Measurements from ENCODE around the gene VAMP1. TPM values are rescaled to one million over a fixed set of nuclear protein-coding genes. Genes with fewer than 3 reads are reported as not detected.

Gene VAMP1
- total and polyA plus RNA-seq, 10 of the 15 experiments (the other 5 are each of a cell fraction or from before 2014, with no cell fraction given): 4.8 to 123 (median 27.5) TPM

DNA sequence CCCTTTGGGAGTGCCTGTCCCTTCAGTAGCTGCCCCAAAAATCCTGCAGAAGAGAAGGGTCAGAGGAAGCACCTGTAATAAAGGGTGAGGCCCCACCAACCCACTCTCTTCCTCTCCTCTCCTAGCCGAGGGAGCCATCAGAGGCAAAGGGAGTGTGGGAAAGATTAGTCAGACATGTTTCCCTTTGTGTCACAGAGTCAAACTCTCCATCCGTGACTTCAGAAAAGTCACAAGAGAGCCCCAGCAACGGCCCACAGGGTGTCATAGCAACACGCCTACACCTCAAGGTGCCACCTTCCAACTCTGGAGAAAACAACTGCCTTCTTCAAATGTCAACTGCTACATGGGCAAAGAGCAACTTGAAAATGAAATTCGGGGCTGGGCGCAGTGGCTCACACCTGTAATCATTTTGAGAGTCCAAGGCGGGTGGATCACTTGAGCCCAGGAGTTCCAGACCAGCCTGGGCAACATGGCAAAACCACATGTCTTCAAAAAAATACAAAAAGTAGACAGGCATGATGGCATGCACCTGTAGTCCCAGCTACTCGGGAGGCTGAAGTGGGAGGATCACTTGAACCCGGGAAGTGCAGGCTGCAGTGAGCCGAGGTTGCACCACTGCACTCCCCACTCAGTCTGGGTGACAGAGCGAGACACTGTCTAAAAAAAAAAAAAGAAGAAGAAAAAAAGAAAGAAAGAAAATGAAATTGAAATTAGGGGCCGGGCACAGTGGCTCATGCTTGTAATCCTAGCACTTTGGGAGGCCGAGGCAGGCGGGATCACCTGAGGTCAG is 43.4 kb downstream of the VAMP1 start (continued):
- TF ChIP-seq CEBPB (IDR thresholded peaks at IDR 0.05; ENCODE audit: borderline replicate concordance in 1 of 2, low read depth in 2 of 2, low read length in 2 of 2) (0 out of 4 replicates have a peak, but pooled peaks of 1 of the 2 experiments have one; percentile 34), JUNB (IDR thresholded peaks at IDR 0.05) (peak; percentile 75), ZBED1 (IDR thresholded peaks at IDR 0.05; ENCODE audit: borderline replicate concordance) (no peak), SP1 (IDR thresholded peaks at IDR 0.05; ENCODE audit: low read depth, low read length) (peak; percentile 44), RAD21 (IDR thresholded peaks at IDR 0.05; ENCODE audit: insufficient read depth, low read depth, low read length) (0 out of 2 replicates have a peak, but pooled peaks have one; percentile 16), EP300 (IDR thresholded peaks at IDR 0.05; ENCODE audit: borderline replicate concordance in 1 of 2, control insufficient read depth in 1 of 2, low read depth in 2 of 2, low read length in 2 of 2) (peak; percentile 78 to 87), YY1 (IDR thresholded peaks at IDR 0.05; ENCODE audit: low read depth, low read length) (peak; percentile 88), NFIC (IDR thresholded peaks at IDR 0.05; ENCODE audit: low read depth, low read length) (peak; percentile 81), SPI1 (IDR thresholded peaks at IDR 0.05; ENCODE audit: borderline replicate concordance, insufficient read depth, low read depth, low read length) (peak; percentile 45; the same call in 1 of the 2 replicates), HDGF (IDR thresholded peaks at IDR 0.05) (no peak; the same call in 1 of the 2 replicates), SUPT20H (IDR thresholded peaks at IDR 0.05; ENCODE audit: borderline replicate concordance, control insufficient read depth, low read depth, low read length) (no peak), HDAC2 (IDR thresholded peaks at IDR 0.05) (no peak), NR2F1 (conservative IDR thresholded peaks at IDR 0.05) (peak; percentile 69; the same call in 1 of the 2 replicates), SMAD5 (IDR thresholded peaks at IDR 0.05; ENCODE audit: low read depth) (peak; percentile 16; the same call in 1 of the 2 replicates), IRF4 (IDR thresholded peaks at IDR 0.05; ENCODE audit: low read depth, low read length) (peak; percentile 42; the same call in 1 of the 2 replicates)
- TF ChIP-seq, protein P1, sequence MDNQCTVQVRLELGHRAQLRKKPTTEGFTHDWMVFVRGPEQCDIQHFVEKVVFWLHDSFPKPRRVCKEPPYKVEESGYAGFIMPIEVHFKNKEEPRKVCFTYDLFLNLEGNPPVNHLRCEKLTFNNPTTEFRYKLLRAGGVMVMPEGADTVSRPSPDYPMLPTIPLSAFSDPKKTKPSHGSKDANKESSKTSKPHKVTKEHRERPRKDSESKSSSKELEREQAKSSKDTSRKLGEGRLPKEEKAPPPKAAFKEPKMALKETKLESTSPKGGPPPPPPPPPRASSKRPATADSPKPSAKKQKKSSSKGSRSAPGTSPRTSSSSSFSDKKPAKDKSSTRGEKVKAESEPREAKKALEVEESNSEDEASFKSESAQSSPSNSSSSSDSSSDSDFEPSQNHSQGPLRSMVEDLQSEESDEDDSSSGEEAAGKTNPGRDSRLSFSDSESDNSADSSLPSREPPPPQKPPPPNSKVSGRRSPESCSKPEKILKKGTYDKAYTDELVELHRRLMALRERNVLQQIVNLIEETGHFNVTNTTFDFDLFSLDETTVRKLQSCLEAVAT (IDR thresholded peaks at IDR 0.05): peak; percentile 85
- TF ChIP-seq, protein P2, sequence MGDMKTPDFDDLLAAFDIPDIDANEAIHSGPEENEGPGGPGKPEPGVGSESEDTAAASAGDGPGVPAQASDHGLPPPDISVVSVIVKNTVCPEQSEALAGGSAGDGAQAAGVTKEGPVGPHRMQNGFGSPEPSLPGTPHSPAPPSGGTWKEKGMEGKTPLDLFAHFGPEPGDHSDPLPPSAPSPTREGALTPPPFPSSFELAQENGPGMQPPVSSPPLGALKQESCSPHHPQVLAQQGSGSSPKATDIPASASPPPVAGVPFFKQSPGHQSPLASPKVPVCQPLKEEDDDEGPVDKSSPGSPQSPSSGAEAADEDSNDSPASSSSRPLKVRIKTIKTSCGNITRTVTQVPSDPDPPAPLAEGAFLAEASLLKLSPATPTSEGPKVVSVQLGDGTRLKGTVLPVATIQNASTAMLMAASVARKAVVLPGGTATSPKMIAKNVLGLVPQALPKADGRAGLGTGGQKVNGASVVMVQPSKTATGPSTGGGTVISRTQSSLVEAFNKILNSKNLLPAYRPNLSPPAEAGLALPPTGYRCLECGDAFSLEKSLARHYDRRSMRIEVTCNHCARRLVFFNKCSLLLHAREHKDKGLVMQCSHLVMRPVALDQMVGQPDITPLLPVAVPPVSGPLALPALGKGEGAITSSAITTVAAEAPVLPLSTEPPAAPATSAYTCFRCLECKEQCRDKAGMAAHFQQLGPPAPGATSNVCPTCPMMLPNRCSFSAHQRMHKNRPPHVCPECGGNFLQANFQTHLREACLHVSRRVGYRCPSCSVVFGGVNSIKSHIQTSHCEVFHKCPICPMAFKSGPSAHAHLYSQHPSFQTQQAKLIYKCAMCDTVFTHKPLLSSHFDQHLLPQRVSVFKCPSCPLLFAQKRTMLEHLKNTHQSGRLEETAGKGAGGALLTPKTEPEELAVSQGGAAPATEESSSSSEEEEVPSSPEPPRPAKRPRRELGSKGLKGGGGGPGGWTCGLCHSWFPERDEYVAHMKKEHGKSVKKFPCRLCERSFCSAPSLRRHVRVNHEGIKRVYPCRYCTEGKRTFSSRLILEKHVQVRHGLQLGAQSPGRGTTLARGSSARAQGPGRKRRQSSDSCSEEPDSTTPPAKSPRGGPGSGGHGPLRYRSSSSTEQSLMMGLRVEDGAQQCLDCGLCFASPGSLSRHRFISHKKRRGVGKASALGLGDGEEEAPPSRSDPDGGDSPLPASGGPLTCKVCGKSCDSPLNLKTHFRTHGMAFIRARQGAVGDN (IDR thresholded peaks at IDR 0.05): peak; percentile 85
- TF ChIP-seq, protein P3, sequence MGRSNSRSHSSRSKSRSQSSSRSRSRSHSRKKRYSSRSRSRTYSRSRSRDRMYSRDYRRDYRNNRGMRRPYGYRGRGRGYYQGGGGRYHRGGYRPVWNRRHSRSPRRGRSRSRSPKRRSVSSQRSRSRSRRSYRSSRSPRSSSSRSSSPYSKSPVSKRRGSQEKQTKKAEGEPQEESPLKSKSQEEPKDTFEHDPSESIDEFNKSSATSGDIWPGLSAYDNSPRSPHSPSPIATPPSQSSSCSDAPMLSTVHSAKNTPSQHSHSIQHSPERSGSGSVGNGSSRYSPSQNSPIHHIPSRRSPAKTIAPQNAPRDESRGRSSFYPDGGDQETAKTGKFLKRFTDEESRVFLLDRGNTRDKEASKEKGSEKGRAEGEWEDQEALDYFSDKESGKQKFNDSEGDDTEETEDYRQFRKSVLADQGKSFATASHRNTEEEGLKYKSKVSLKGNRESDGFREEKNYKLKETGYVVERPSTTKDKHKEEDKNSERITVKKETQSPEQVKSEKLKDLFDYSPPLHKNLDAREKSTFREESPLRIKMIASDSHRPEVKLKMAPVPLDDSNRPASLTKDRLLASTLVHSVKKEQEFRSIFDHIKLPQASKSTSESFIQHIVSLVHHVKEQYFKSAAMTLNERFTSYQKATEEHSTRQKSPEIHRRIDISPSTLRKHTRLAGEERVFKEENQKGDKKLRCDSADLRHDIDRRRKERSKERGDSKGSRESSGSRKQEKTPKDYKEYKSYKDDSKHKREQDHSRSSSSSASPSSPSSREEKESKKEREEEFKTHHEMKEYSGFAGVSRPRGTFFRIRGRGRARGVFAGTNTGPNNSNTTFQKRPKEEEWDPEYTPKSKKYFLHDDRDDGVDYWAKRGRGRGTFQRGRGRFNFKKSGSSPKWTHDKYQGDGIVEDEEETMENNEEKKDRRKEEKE (IDR thresholded peaks at IDR 0.05): no peak
- TF ChIP-seq, protein P4, sequence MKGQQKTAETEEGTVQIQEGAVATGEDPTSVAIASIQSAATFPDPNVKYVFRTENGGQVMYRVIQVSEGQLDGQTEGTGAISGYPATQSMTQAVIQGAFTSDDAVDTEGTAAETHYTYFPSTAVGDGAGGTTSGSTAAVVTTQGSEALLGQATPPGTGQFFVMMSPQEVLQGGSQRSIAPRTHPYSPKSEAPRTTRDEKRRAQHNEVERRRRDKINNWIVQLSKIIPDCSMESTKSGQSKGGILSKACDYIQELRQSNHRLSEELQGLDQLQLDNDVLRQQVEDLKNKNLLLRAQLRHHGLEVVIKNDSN (IDR thresholded peaks at IDR 0.05; ENCODE audit: borderline replicate concordance, extremely low read length, insufficient read depth, low read depth, low read length): no peak
